ENCODE results near the gene IQCK. TPM values are rescaled to one million over a fixed set of nuclear protein-coding genes. Genes with fewer than 3 reads are reported as not detected.

IQCK gene
- polyA plus RNA-seq, 3 donors, result 0.52 to 1.2 (median 0.58) TPM

GRCh38 chr16:19689342-19689741, 28.7 kb upstream of the IQCK start:
- Histone ChIP-seq H3K9me3 (replicated peaks in 1 of 2; ENCODE audit: control insufficient read depth in 1 of 2, insufficient read depth in 1 of 2, low read length in 2 of 2) (no peaks in the 10 kb centered on the region), H3K9ac (ENCODE audit: insufficient read depth, low read length, poor library complexity, severe bottlenecking) (no peak overlapping the region), H3K27ac (ENCODE audit: low read depth in 1 of 2, low read length in 2 of 2) (no peak overlapping the region), H4K20me1 (ENCODE audit: insufficient read depth, low read length) (no peaks in the 10 kb centered on the region), H3K4me3 (replicated peaks in 1 of 3; ENCODE audit: low read depth in 2 of 3, low read length in 3 of 3) (no peak overlapping the region), H2AFZ (ENCODE audit: insufficient read depth, low read depth, low read length, poor library complexity, severe bottlenecking) (no peak overlapping the region), H3K79me2 (ENCODE audit: insufficient read depth, low read length) (no peaks in the 10 kb centered on the region), H3K4me1 (ENCODE audit: control insufficient read depth in 1 of 2, insufficient read depth in 2 of 2, low read length in 2 of 2) (peaks cover 8 to 12% of the 10 kb centered on the region in 2 donors), H3K4me2 (replicated peaks; ENCODE audit: extremely low read depth, low read length, poor library complexity, severe bottlenecking) (no peak overlapping the region), H3K27me3 (ENCODE audit: control insufficient read depth in 2 of 2, insufficient read depth in 2 of 2, low read length in 2 of 2) (no peaks in the 10 kb centered on the region), H3K36me3 (replicated peaks in 1 of 2; ENCODE audit: control insufficient read depth in 1 of 2, insufficient read depth in 2 of 2, low read length in 2 of 2) (peaks cover 48 to 85% of the 10 kb centered on the region in 2 donors)
- Mint-ChIP-seq H3K4me1 (peaks cover 17% of the 10 kb centered on the region), H3K36me3 (peaks cover 67 to 92% of the 10 kb centered on the region in 2 donors), H3K27me3 (ENCODE audit: low read depth in 3 of 3) (peaks cover 0 to 1% (median 0%) of the 10 kb centered on the region in 3 donors), H3K4me3 (no peak overlapping the region), H3K9me3 (peaks cover 0 to 5% (median 1%) of the 10 kb centered on the region in 7 donors), H3K27ac (peak overlapping the region in 1 of 7 donors; percentile 57)
- TF ChIP-seq CTCF (IDR thresholded peaks at IDR 0.05), result no peak
- intact Hi-C loops (cut with micrococcal nuclease), result no loop called here
- DNase-seq, result no peak
- 100% methylated on average over 2 of the region's 5 CpGs for WGBS (ENCODE audit: insufficient coverage)

GRCh38 chr16:19690196-19690595, 27.9 kb upstream of the IQCK start:
- Histone ChIP-seq H3K4me1 (ENCODE audit: control insufficient read depth in 1 of 2, insufficient read depth in 2 of 2, low read length in 2 of 2) (peaks cover 8 to 12% of the 10 kb centered on the region in 2 donors), H3K4me3 (replicated peaks in 1 of 3; ENCODE audit: low read depth in 2 of 3, low read length in 3 of 3) (no peak overlapping the region), H2AFZ (ENCODE audit: insufficient read depth, low read depth, low read length, poor library complexity, severe bottlenecking) (no peak overlapping the region), H3K9ac (ENCODE audit: insufficient read depth, low read length, poor library complexity, severe bottlenecking) (no peak overlapping the region), H3K79me2 (ENCODE audit: insufficient read depth, low read length) (no peaks in the 10 kb centered on the region), H3K36me3 (replicated peaks in 1 of 2; ENCODE audit: control insufficient read depth in 1 of 2, insufficient read depth in 2 of 2, low read length in 2 of 2) (peaks cover 40 to 85% of the 10 kb centered on the region in 2 donors), H3K9me3 (replicated peaks in 1 of 2; ENCODE audit: control insufficient read depth in 1 of 2, insufficient read depth in 1 of 2, low read length in 2 of 2) (no peaks in the 10 kb centered on the region), H3K4me2 (replicated peaks; ENCODE audit: extremely low read depth, low read length, poor library complexity, severe bottlenecking) (no peak overlapping the region), H3K27me3 (ENCODE audit: control insufficient read depth in 2 of 2, insufficient read depth in 2 of 2, low read length in 2 of 2) (no peaks in the 10 kb centered on the region), H4K20me1 (ENCODE audit: insufficient read depth, low read length) (no peaks in the 10 kb centered on the region), H3K27ac (ENCODE audit: low read depth in 1 of 2, low read length in 2 of 2) (peak overlapping the region in 1 of 2 donors; percentile 41)
- no peak for TF ChIP-seq CTCF (IDR thresholded peaks at IDR 0.05)
- DNase-seq, result no peak
- peaks cover 14% of the 10 kb centered on the region for H3K4me1 Mint-ChIP-seq
- H3K27me3 Mint-ChIP-seq (ENCODE audit: low read depth in 3 of 3), result peaks cover 0 to 1% (median 0%) of the 10 kb centered on the region in 3 donors
- H3K36me3 Mint-ChIP-seq, result peaks cover 66 to 87% of the 10 kb centered on the region in 2 donors
- WGBS (ENCODE audit: insufficient coverage), result 11% methylated on average over 1 of the region's 4 CpGs
- H3K27ac Mint-ChIP-seq, result peak overlapping the region in 5 of 7 donors; percentile 10 to 70 (median 46)
- intact Hi-C loops (cut with micrococcal nuclease), result no loop called here
- no peak overlapping the region for H3K4me3 Mint-ChIP-seq
- H3K9me3 Mint-ChIP-seq, result peaks cover 0 to 2% (median 0%) of the 10 kb centered on the region in 7 donors
